Heart left ventricle (tissue), 16 donors: ENCODE results near the gene SWSAP1. TPM values are rescaled to one million over a fixed set of nuclear protein-coding genes. Genes with fewer than 3 reads are reported as not detected.

Source experiments
- ATAC-seq, 4 donors: fragments of 200-7000 bp; cut with Tn5 transposase; one replicate each; pipeline ENCODE4 v1.9.1; 2020 to 2022; ENCODE audit warnings: moderate library complexity in 4 of 4, mild to moderate bottlenecking in 3 of 4, moderate number of reproducible peaks in 1 of 4
- DNase-seq, 5 donors: peaks; one replicate each; pipeline ENCODE4 v3.0.0-alpha.2; 2020
- H3K27ac ChIP-seq, 12 donors: fragments of 200-600 bp; sonication (generic) in 4 of 12; one replicate each; pipeline versions ENCODE4 v1.5.0 to v1.8.0; 2016 to 2022; ENCODE audit warnings: mild to moderate bottlenecking in 2 of 12
- H3K27me3 ChIP-seq, 9 donors: fragments of 200-600 bp; sonication (generic) in 2 of 9; one replicate each; pipeline versions ENCODE4 v1.5.1 to v1.8.0; 2016 to 2022; ENCODE audit warnings: mild to moderate bottlenecking in 3 of 9
- H3K36me3 ChIP-seq, 9 donors: fragments of 200-600 bp; sonication (generic) in 2 of 9; one replicate each; pipeline versions ENCODE4 v1.5.0 to v1.8.0; 2018 to 2022; ENCODE audit warnings: mild to moderate bottlenecking in 2 of 9
- H3K4me1 ChIP-seq, 12 donors: fragments of 200-600 bp; sonication (generic) in 4 of 12; one replicate each; pipeline versions ENCODE4 v1.5.0 to v1.8.0; 2016 to 2022; ENCODE audit warnings: mild to moderate bottlenecking in 3 of 12
- H3K4me3 ChIP-seq, 12 donors: fragments of 200-600 bp; sonication (generic) in 4 of 12; one replicate each; pipeline versions ENCODE4 v1.5.0 to v1.8.0; 2017 to 2022; ENCODE audit warnings: mild to moderate bottlenecking in 9 of 12, moderate library complexity in 4 of 12
- H3K9me3 ChIP-seq, 12 donors: fragments of 200-600 bp; sonication (generic) in 4 of 12; one replicate each; pipeline versions ENCODE4 v1.5.0 to v1.8.0; 2016 to 2022; ENCODE audit warnings: mild to moderate bottlenecking in 1 of 12
- CTCF ChIP-seq, 12 donors: fragments of 200-600 bp; sonication (generic) in 4 of 12; IDR thresholded peaks; one replicate each; pipeline versions ENCODE4 v1.5.0 to v1.8.0; 2018 to 2022; ENCODE audit warnings: antibody characterized with exemption in 12 of 12, mild to moderate bottlenecking in 5 of 12
- POLR2A ChIP-seq, 2 donors: fragments of 450-650 bp; IDR thresholded peaks; one replicate each; pipeline ENCODE4 v1.6.1; 2017; ENCODE audit warnings: antibody characterized with exemption in 2 of 2, mild to moderate bottlenecking in 2 of 2, moderate library complexity in 2 of 2
- WGBS, 4 donors: extraction: QIAGEN DNeasy Blood & Tissue Kit in 2 of 4; methylation state at CpG; one replicate each; pipeline versions ENCODE4 v1.1.5 to v1.1.7; 2013 to 2018; 5-methylcytosine and 5-hydroxymethylcytosine counted together
- intact Hi-C, 10 donors: fragments of 100-400 bp; cut with DNase I; formaldehyde crosslinking; loops; one replicate each; pipeline versions ENCODE4 v1.11.1 to v1.14.2; 2022
- polyA plus RNA-seq, 2 donors: library from polyadenylated mRNA; stranded (reverse); fragments of 200-250 nt; gene quantifications; one replicate each; pipeline ENCODE4 v1.2.3, GENCODE V29; 2013
- total RNA-seq, 9 donors: library from RNA; depleted of rRNA in 2 of 9; stranded (reverse); fragments of >200 nt in 2 of 9; fragmentation: NEBNext Ultra II Directional in 3 of 9; extraction: Animal tissue kit (Norgen Biotek cat#: 25700) in 3 of 9; gene quantifications; one replicate each; pipeline versions ENCODE4 v1.1.0 to v1.2.4, GENCODE V29; 2016 to 2023
- donor health status: ischemic (EF 13 %, LVEDD 7.1; RV severe dilation, severe dysfunction).
- donor health status: healthy with polysubstance abuse.
- donor health status: DM: no; HTN: yes; CAD: no.
- donor health status: DM: no; HTN: no; CAD: no.
- donor health status: ischemic (EF 25% LVEDD 6.9; RV normal size, moderate dysfunction).
- donor health status: ischemic (EF 25% LVEDD 5.7; RV mildly dilated, moderate dysfunction).
- donor health status: healthy.
- donor health status: DM: yes; HTN: yes; CAD: no.
- donor health status: ischemic (EF 35%, LVEDD 5.7; RV mildly dilated, moderate dysfunction).
- donor health status: nonischemic (EF 11% LVEDD 7.7; RV severe dilation, severe dysfunction).
- donor health status: DM: yes; HTN: yes; CAD: no.
- donor health status: PGD.
- donor health status: ischemic (EF 29% LVEDD 5.4; RV normal size, mild dysfunction).
- donor health status: nonischemic (EF 23%, LVEDD 6.1; RV moderate dilation, normal function).

Gene SWSAP1
- total and polyA plus RNA-seq, 11 donors, result 0.67 to 2.1 (median 1.6) TPM

- WGBS, 4 donors, result 95 to 97% (median 96%) methylated on average over 9 to 17 of the region's 17 CpGs
- Histone ChIP-seq H3K36me3 (peaks cover 0 to 65% (median 43%) of the 10 kb centered on the region in 9 donors), H3K4me3 (no peak overlapping the region), H3K27ac (no peak overlapping the region), H3K4me1 (peaks cover 0 to 27% (median 8%) of the 10 kb centered on the region in 12 donors), H3K9me3 (peaks cover 0 to 4% (median 0%) of the 10 kb centered on the region in 12 donors), H3K27me3 (no peaks in the 10 kb centered on the region)
- DNase-seq (peak in 1 of 5 donors; percentile 20), ATAC-seq (no peak)
- no peak for TF ChIP-seq CTCF (IDR thresholded peaks at IDR 0.05)
- TF ChIP-seq POLR2A (IDR thresholded peaks at IDR 0.05), result no peak
- intact Hi-C loops, result loop anchor here in 3 of 10 donors (5.0 kb wide), 2 partner anchors 33 to 38 kb away; partner anchors contain the start of gene TSPAN16 (in 2 of the 3)
Measured at GRCh38 chr19:11335449-11336146, 38.9 kb upstream of the SWSAP1 start.

- ATAC-seq, result no peak
- intact Hi-C loops, result loop anchor here in 3 of 10 donors (5.0 kb wide), 2 partner anchors 35 to 40 kb away; partner anchors contain the start of gene TSPAN16 (in 2 of the 3)
Measured at GRCh38 chr19:11337080-11337479, 37.4 kb upstream of the SWSAP1 start.

GRCh38 chr19:11338121-11338520 is 36.3 kb upstream of the SWSAP1 start:
- 84 to 95% (median 92%) methylated on average over 7 of the region's 7 CpGs for WGBS, 4 donors
- Histone ChIP-seq H3K9me3 (peaks cover 0 to 4% (median 0%) of the 10 kb centered on the region in 12 donors), H3K4me3 (peak overlapping the region in 5 of 12 donors; percentile 74 to 88 (median 79)), H3K4me1 (peaks cover 0 to 27% (median 8%) of the 10 kb centered on the region in 12 donors), H3K27ac (peak overlapping the region in 4 of 12 donors; percentile 76 to 85 (median 81)), H3K36me3 (peaks cover 0 to 53% (median 36%) of the 10 kb centered on the region in 9 donors), H3K27me3 (no peaks in the 10 kb centered on the region)
- intact Hi-C loops, result loop anchor here in 3 of 10 donors (5.0 kb wide), 2 partner anchors 36 to 41 kb away; partner anchors contain the start of gene TSPAN16 (in 2 of the 3)
- DNase-seq (peak in 1 of 5 donors; percentile 11), ATAC-seq (no peak)
- TF ChIP-seq POLR2A (IDR thresholded peaks at IDR 0.05) (no peak), CTCF (IDR thresholded peaks at IDR 0.05) (no peak)

More at GRCh38 chr19:11337080-11337479, 37.4 kb upstream of the SWSAP1 start:
- H3K4me1 ChIP-seq, result peaks cover 0 to 27% (median 8%) of the 10 kb centered on the region in 12 donors
- peaks cover 0 to 4% (median 0%) of the 10 kb centered on the region in 12 donors for H3K9me3 ChIP-seq
- DNase-seq, result peak in 1 of 5 donors; percentile 22
- H3K27ac ChIP-seq, result no peak overlapping the region
- H3K27me3 ChIP-seq, result no peaks in the 10 kb centered on the region
- no peak overlapping the region for H3K4me3 ChIP-seq
- H3K36me3 ChIP-seq, result peaks cover 0 to 56% (median 46%) of the 10 kb centered on the region in 9 donors
- 80 to 90% (median 86%) methylated on average over 14 of the region's 14 CpGs for WGBS, 4 donors
- no peak for TF ChIP-seq POLR2A (IDR thresholded peaks at IDR 0.05)
- no peak for TF ChIP-seq CTCF (IDR thresholded peaks at IDR 0.05)
